GM19193 (cell line): ENCODE results near the gene SYT2.

Experiments used
- POLR2A ChIP-seq: IDR thresholded peaks from 4 replicates; pipeline ENCODE4 v1.6.1; 2011; ENCODE audit not compliant: insufficient read depth, insufficient read length; ENCODE audit errors: extremely low read depth

The SYT2 gene

DNA sequence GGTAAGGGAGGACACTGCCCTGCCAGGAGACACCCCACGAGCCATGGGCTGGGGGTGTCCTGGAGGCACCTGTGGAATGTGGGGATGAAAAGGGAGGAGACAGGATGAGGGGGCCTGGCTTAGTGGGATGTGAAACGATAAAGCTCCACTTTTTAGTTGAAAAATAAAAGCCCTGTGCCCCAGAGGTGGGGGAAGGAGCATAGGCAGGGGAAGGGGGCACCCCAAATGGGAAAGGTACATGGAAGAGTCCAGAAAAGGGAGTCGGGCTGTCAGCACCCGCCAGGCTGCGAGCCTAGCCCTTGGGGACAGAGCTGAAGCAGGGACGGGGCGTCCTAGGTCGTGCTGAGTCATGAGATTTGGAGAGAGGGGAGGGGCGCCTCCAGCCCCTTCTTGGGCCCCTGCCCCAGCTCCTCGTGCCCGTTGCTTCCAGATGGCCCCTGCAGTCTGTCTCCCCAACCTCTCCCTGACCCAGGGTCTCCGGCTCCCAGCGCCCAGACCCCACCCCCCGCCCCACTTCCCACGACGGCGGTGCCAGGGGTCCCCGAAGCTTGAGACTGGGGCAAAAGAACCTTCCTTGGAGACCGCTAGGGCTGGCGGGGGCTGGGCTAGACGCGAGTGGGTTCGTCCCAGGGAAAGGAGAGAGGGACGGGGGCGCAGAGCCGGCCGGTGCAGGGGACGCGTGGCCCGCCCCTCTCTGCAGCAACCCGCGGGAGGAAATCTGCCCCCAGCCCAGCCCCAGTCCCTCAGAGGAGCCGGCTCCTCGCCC is 795 bp downstream of the SYT2 start:
- no peak for TF ChIP-seq POLR2A

DNA sequence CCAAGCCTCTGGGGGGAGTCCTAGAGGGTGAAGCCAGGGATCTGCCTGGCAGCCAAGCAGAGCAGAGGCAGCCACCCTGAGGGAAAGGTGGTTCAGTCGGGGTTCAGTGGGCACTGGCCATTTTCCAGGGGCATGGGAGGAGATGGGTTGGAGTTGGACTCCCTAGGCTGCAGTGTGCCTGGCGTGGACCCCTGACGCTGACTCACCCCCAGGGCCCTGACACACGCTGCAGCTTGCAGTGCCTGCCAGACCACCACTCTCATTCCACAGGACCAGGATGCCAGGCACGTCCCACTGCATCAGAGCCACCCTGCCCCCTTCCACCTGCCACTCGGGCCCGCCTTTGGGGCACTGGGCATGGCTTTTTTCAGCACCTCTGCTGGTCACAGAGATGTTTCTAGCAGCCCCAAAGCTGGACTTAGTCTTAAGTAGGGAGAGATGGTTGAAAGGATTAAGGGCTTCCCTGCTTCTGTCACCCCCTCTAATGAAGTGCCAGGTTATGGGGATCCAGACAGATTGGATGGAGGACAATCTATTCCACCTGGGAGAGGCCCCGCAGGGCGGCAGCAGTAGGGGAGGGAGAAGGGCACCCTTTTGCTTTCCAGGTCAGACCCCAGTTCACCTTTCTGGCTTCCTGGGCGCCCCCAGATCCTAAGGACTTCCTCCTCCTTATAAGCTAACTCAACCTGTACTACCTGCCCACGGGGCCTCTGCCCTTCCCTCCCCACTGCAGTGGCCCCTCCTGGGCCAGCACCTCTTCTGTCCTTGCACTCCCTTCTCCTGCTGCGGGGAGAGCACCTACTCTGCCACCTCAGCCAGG is 1.6 kb downstream of the SYT2 start:
- no peak for TF ChIP-seq POLR2A

DNA sequence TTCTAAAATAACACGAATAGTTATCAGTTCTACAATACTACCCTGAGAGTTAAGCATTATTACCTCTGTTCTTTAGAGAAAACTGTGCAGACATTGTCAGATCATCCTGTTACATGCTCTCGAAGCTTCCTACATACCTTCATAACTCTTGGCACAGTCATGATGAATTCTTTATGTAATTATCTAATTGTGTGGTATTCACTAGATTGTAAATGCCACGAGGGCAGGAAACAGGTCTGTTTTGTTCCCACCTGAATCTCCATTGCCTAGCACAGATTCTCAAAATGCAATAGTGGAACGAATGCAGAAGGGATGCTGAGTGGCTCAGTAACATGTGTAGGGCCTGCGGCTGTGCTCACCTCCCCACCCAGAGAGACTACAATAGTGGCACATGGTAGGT is 3.4 kb downstream of the SYT2 start:
- no peak for TF ChIP-seq POLR2A

DNA sequence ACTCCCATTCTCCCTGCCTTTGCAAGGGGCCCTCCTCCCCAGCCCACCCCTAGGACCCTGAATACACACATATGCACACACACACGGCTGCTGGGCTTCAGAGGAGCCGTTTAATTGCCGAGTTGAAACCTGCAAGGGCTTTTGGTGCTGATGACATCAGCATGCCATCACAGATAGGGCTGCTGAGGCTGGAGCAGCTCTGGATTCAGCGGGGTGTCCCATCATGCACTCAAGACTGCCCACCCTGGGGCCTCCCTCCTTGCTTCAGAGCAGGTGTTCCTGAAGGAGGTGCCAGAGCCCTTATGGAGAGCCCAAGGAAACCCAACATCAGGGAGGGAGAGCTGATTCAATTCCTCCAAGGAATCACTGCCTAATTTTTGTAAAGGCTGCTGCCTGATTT is 5.7 kb downstream of the SYT2 start:
- TF ChIP-seq POLR2A: no peak

DNA sequence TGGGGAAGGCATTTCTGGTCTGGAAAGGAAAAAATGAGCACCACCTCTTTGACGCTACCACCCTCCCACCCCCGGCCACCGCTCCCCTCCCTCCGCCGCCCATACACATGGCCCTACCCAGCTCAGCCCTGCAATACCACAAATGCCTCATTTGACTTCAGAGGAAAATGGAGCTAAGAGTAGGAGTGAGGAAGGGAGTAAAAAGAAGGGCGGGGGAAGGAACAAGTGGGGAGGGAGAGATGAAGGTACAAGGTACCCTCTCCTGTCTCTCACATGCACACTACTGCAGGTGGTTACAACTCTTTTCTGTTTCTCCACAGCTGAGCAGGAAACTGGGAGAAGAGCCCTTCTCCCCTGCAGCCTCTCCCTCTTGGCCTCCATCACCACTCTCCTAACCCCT is 7.1 kb downstream of the SYT2 start:
- no peak for TF ChIP-seq POLR2A

DNA sequence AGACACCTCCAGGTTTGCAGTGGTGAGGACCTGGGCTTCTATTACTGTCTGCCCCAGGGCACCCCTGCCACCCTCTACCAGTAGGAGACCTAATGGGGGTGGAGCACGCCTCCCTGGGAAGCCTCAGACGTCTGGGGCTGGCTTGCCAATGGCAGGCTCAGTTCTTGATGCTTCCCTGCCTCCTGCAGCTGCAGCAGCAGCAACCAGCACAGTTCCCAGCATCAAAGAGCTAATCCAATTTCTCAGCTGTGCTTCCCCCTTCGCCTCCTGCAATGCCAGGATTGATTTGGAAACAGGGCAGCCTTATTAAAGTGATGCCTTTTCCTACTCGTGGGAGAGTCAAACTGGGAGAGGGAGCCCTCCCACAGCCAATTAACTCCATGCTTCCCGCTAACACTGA is 8.2 kb downstream of the SYT2 start:
- TF ChIP-seq POLR2A: no peak

DNA sequence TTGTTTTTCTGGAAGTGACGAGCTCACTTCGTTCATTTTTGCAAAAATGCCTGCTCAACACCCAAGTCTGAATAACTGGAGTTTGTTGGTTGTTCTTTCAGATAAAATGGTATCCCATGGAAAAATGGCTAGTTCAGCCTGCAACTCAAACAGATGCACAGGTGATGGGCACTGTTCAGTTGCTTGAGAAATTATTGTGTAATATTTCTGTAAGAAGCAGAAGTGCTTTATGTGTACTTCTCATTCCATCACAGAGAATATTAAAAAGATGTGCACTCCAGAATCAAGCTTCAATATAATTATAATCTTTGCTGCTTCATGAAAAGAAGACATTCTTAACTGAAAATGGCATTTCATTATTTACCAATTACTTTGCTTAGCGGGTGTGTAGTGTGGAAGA is 9.1 kb downstream of the SYT2 start:
- no peak for TF ChIP-seq POLR2A

DNA sequence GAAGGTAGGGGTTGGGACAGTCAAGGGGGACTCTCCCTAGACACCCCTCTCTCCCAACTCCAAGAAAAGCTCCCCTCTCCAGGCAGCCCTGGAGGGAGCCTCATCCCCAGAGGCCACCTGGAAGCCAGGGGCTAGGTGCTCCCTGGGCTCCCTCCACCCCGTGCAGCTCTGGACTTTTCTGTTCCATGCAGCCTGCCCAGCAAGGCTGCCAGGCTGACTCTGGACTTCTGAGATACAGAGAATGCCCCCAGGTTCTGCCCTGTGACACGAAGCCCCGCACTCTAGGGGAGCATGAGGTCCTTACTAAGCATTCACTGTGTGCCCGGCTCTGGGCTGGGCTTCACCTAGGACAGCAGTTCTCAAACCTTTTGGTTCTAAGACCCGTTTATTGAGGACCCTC is 10.2 kb downstream of the SYT2 start:
- no peak for TF ChIP-seq POLR2A

DNA sequence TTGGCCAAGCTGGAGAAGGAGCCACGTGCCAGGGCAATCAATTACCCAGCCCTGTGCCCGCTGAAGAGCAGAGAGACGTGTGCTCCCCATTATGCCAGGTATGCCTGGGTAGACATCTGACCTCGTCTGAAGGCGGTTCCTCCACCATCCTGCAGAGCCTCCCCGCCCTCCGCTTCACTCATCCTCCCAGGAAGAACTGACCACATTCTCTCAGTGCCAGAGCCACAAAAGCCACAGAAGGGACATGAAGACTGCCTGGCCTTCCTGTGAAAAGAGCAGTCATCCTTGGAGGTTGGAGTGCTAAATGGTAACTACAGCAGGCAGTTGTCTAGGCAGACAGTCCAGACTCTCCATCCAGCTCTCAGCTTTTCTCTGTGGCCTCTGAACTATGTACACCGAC is 12.0 kb downstream of the SYT2 start:
- no peak for TF ChIP-seq POLR2A

DNA sequence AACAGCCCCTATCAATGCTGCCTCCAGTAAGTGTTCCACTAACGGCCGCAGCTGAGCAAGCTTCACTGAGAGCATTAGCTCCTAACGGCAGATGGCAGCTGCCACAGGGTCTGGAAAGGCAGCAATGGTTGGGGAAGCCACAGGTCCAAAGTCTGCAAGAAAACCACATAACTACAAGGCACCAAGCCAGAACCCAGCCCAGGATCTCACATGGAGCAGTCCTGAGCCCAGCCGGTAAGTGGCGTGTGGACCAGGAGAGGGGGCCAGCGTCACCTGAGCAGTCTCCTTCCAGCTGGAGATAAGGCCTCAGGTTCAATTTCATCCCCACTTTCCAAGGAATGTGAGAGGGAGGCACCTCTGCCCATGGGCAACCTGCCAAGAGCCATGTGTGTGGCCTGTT is 13.2 kb downstream of the SYT2 start:
- TF ChIP-seq POLR2A: no peak

DNA sequence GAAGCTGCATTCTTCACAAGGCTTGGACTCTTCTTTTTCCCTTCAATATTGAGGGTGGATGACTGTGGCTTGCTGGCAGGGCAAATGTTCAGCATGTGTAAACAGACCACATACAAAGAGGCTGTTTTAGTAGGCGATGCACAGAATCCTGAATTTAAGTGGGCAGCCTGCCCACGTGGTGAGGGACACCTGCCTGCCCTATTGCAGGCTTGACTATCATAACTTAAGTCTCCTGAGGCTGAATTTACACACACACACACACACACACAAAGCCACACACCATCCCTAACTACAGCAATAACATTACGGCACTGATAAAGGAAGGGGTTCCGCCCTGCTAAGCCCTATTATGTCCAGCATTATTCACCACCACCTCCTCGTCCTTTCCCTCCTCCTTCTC is 15.9 kb downstream of the SYT2 start:
- no peak for TF ChIP-seq POLR2A

DNA sequence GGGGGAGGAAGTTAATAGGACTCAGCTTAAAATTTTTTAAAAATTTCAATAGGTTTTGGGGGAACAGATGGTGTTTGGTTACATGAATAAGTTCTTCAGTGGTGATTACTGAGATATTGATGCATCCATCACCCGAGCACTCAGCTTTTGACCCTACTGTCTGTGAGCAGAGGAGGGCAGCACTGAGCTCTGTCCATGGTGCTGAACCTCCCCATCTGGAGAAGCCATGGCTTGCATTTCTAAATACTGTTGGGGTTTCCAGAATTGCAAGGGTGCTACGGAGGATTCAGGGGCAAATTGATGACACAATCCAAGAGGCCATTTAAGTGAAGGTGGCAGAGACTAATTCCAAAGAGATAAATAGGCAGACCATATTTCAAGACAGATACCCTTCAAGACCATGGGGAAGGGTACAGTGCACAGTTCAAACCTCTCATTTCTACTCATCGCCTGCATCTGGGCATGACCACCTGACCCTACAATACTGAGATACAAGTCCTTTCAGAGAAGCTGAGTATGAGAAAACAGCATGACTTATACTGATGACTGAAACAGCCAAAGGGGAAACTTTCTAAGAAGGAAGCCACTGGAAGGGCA is 17.2 kb downstream of the SYT2 start:
- TF ChIP-seq POLR2A: no peak

DNA sequence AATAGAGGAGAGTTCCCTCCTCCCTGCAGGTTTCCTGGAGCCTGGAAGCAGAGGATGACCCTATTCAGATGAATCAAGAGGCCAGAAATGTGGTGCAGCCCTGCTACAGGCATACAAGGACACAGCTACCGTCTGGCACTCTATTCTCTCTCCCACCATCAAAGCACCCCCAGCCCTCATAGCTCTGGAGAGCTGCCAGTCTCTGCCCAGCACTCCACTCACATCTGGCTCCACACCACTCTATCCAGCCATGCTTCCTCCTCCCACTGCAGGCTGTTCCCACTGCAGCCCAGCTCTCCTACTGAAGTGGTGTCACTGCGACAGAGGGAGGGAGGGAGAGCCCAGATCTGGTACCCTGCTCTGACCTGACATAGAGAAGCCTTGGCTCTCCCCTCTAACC is 18.4 kb downstream of the SYT2 start:
- TF ChIP-seq POLR2A: no peak

DNA sequence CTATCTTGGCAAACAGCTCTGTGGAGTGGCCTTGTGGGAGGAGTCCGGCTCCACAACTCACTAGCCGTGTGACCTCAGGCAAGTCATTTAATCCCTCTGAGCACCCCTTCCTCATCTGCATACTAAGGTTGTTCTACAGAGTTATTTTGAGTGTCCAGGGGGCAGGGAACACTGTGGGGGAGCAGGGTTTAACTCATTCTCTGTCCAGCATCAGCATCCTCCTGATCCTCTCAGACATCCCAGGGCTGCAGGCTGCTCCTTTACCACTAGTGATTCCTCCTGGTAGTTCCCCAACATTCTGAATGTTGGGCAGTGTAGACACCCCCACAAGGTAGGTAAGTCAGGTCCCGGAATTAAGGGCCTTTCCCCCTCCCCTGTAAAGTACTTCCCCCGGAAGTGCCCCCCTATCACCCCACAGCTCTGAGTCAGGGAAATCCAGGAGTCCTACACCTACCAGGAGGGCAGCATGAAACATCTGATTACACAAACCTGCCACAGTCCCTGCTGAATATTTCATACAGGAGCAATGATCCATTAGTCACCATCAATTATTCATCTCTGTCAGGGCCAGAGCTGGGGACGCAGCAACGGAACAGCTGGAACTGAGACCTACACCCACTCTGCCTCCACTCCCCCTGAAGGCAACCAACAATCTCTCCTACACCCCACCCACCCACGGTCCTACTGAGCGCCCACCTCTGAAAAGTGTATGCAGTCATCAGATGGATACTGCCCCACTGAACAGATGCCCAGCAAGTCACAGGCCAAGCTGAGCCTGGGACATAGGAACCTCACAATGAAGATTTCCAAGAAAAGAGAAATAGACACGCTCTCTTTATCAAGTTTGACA is 20.5 kb downstream of the SYT2 start:
- TF ChIP-seq POLR2A: no peak

DNA sequence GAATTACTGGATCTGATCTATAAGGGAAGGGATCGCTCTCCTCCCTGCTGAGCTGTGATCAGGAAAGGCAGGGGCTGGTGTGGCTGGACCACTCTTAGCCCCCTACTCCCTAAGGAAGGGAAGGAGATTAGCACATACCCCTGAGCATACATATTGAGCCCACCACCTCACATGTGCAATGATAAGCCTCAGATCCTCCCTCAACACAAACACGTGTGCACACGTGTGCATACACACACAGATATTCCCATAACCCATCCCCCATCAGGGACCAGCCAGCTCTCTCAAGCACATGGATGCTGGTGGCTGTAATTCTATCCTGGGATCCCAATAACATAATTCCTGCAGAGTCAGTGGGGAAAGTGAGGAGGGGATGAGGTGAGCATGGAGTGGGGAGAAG is 21.2 kb downstream of the SYT2 start:
- TF ChIP-seq POLR2A: no peak
